Endometrial microvascular endothelial cells (primary cell): Measurements from ENCODE around the gene DGKB. TPM values are rescaled to one million over a fixed set of nuclear protein-coding genes. Genes with fewer than 3 reads are reported as not detected.
"Not testable (repeated sequence)": the region's sequence is repeated elsewhere in the genome, so short reads cannot be mapped to it uniquely, and the experiment has no call there.

Experiments used
- in situ Hi-C: cut with HindIII; loops from 2 replicates; pipeline ENCODE4 v1.10.0; 2017; ENCODE audit warnings: low sequenced_read_pairs, low pct_unique_long_range_greater_than_20kb; ENCODE audit errors: inconsistent ontology term
- total RNA-seq: library from RNA; depleted of rRNA; stranded (reverse); fragments of >200 nt; gene quantifications from one replicate; pipeline ENCODE4 v1.2.3, GENCODE V29; 2015; ENCODE audit errors: inconsistent ontology term

DGKB gene
- total RNA-seq, 1 donor from 2014 or later = not detected

GRCh38 chr7:14294637-14295036, 607.9 kb downstream of the DGKB start:
- in situ Hi-C loops = no loop called here

GRCh38 chr7:14293434-14293833, 609.1 kb downstream of the DGKB start:
- in situ Hi-C loops = no loop called here

GRCh38 chr7:14292737-14293136, 609.8 kb downstream of the DGKB start:
- in situ Hi-C loops = no loop called here

GRCh38 chr7:14289957-14290356, 612.6 kb downstream of the DGKB start:
- in situ Hi-C loops = no loop called here

DNA sequence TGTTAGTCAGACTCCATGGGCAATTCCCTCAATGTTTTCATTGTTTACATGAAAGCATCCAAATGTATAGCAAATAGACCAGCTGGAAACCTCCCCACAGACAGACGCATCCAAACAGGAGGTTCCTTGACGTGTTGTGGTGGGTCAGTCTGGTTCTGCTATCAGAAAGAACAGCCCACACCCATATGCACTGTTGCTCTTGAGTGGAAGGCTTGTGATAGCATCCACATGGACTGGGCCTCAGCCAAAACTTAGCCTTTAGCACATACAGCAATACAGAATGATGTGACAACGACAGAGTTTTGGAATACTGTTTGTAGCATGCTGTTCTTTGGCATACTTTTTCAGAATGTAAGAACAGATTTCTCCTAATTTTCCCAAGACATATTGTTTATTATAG, 613.9 kb downstream of the DGKB start:
- in situ Hi-C loops = no loop called here

DNA sequence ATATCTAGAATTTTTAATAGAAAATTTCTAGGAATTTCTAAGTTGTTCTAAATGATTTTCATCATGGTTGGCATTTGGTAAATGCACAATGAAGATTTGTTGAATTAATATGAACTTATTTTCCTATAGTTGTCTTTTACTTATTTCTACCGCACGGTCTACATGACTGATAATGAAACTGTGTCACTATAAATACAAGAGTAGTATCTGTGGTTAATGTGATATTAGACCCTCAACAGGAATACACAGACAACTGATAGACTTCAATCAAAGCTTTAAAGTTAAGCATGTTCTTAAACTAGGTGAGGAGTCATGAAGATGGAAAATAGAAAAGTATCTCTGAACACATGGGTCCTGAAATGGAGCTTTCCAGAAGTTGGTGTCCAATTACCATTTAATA, 615.2 kb downstream of the DGKB start:
- in situ Hi-C loops = no loop called here

GRCh38 chr7:14286036-14286435, 616.5 kb downstream of the DGKB start:
- in situ Hi-C loops = no loop called here

- in situ Hi-C loops = not testable (repeated sequence)
Measured at GRCh38 chr7:14279065-14279871, 623.3 kb downstream of the DGKB start.

- in situ Hi-C loops = no loop called here
Measured at GRCh38 chr7:14275356-14275755, 627.2 kb downstream of the DGKB start.

- in situ Hi-C loops = no loop called here
Measured at GRCh38 chr7:14271441-14271840, 631.1 kb downstream of the DGKB start.

DNA sequence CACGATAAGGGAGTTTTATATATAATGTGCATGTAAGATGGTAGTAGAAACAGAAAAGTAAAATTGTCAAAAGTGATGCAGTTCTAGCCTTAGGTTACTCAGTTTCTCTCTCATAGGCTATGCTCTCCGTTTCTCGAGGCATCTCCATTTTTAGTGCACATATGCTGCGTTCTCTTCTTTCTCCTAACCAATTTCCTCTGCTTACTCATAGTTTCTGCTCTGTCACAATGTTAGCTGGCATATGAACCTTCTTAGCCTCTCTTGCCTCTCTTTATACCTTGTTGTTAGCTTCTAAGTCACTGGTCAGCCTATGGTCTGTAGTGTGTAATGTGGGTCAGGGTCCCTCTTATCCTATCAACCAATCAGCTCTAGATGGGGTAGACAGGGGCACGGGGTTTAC, 632.5 kb downstream of the DGKB start:
- in situ Hi-C loops = no loop called here

GRCh38 chr7:14260011-14260410, 642.5 kb downstream of the DGKB start:
- in situ Hi-C loops = no loop called here

DNA sequence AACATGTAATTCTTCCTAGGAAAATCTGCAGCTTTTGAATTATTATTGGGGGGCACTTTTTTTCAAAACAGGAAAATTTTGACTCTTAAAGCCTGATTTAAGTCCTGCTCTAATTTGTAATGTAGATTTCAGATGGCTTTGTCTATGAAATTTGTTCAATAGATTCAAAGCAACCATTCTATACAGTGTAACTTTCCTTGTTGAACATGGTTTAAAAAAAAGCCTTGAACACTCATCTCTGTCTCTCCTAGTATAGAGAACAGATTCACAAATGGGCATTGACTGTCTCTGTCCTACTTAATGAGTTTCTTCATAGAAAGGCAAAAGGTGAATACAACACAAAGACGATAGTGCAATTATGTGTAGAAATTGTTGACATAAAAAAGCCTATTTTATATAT, 643.7 kb downstream of the DGKB start:
- in situ Hi-C loops = no loop called here

- in situ Hi-C loops = no loop called here
Measured at GRCh38 chr7:14258441-14258840, 644.1 kb downstream of the DGKB start.

DNA sequence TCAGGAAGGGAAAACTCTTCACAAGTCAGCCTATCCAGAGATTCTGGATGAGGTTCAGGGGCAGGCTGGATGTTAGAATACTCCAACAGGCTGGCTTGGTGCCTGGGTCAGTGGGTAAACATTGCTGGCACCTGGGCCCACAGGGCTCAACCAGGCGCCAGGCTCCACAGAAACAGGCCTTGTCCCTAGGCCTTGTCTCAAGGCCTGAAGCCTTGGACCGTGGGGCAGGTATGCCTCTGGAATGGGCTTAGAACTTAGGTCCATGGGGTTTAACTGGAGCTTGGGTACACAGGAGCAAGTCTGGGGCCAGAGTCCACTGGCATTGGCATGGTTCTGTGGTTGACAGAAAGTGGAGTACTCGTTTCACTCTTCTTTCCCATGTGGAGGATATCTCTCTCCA, 650.1 kb downstream of the DGKB start:
- in situ Hi-C loops = no loop called here

DNA sequence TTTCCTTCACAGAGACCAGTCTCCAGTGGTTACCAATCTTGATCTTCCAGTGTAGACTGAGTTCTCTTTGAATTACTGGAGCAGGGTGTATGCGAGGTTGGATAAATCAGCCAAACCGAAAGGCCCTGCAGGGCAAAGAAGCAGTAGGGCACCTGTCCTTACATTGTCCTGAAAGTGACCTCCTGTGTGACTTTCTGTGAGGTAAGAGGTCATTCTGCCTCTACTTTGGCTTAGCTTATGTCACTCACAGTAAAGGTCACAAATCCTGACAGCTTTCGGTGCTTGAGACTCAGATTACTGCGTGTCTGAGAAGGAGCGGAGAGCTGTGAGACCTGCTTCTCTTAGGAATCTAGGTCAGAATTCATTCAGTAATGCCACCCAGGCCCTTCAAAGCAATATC, 660.4 kb downstream of the DGKB start:
- in situ Hi-C loops = no loop called here

DNA sequence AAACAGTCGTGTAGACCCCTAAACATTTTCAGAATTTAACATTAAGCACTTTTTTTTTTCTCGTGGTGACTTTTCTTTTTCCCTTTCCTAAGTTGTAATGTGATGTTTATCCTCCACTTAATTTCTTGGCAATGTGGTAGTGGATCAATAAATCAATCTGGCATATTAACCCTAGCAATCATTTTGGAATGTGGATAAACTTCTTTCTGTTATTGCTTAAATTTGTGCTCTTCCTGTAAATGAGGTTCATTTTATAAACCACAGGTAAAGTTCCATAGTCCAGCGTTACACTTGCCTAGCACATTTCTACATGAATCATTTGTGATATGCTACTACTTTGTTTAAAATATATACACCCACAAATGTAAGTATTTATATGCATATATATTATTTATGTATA, 665.7 kb downstream of the DGKB start:
- in situ Hi-C loops = no loop called here

DNA sequence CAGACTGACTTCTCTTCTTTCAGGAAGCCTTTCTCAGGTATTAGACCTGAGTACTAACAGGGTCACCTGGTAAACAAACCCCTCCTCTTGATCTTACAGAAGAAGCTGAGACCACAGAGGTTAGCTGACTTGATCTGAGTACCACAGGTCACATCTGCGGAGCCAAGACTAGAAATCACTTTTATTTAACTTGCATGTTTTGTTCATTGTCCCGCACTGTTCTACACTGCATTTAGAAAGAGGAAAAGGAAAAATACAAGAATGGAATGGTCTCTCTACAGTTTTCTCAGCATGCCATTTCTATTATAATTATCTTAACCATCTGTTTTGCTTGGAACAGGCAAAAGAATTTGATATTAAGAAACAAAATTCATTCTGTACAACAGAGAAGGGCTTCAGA, 667.5 kb downstream of the DGKB start:
- in situ Hi-C loops = no loop called here

GRCh38 chr7:14233868-14234369, 668.6 kb downstream of the DGKB start:
- in situ Hi-C loops = no loop called here

- in situ Hi-C loops = no loop called here
Measured at GRCh38 chr7:14233076-14233867, 669.3 kb downstream of the DGKB start.
